Spleen (tissue), 11 donors: ENCODE results near the gene STN1. TPM values are rescaled to one million over a fixed set of nuclear protein-coding genes. Genes with fewer than 3 reads are reported as not detected.

ENCODE experiments used
- DNase-seq: peaks from one replicate; pipeline ENCODE4 v3.0.0-alpha.2; 2020
- H3K27ac ChIP-seq, 8 donors: fragments of 200-600 bp; sonication (generic) in 7 of 8; 1 replicate in 4 of 8; 2 replicates in 4 of 8; pipeline versions ENCODE4 v1.5.0 to v1.8.0; 2016 to 2021; ENCODE audit warnings: inconsistent platforms in 4 of 8, mild to moderate bottlenecking in 4 of 8, moderate library complexity in 1 of 8
- H3K27me3 ChIP-seq, 7 donors: fragments of 200-600 bp; sonication (generic) in 6 of 7; replicated peaks in 1 of 7; 1 replicate in 4 of 7; 2 replicates in 3 of 7; pipeline versions ENCODE4 v1.5.0 to v1.8.0; 2016 to 2021; ENCODE audit warnings: inconsistent platforms in 3 of 7, mild to moderate bottlenecking in 1 of 7
- H3K36me3 ChIP-seq, 6 donors: fragments of 200-600 bp; sonication (generic) in 5 of 6; 1 replicate in 4 of 6; 2 replicates in 2 of 6; pipeline versions ENCODE4 v1.5.0 to v1.8.0; 2016 to 2021; ENCODE audit warnings: inconsistent platforms in 2 of 6
- H3K4me1 ChIP-seq, 6 donors: fragments of 200-600 bp; sonication (generic) in 5 of 6; 1 replicate in 3 of 6; 2 replicates in 3 of 6; pipeline versions ENCODE4 v1.5.0 to v1.8.0; 2016 to 2021; ENCODE audit warnings: inconsistent platforms in 3 of 6
- H3K4me3 ChIP-seq, 8 donors: fragments of 200-600 bp; sonication (generic) in 7 of 8; 1 replicate in 4 of 8; 2 replicates in 4 of 8; pipeline versions ENCODE4 v1.5.0 to v1.8.0; 2016 to 2021; ENCODE audit warnings: inconsistent platforms in 4 of 8, mild to moderate bottlenecking in 4 of 8, moderate library complexity in 2 of 8
- H3K9me3 ChIP-seq, 8 donors: fragments of 200-600 bp; sonication (generic) in 7 of 8; 1 replicate in 4 of 8; 2 replicates in 4 of 8; pipeline versions ENCODE4 v1.5.0 to v1.8.0; 2016 to 2021; ENCODE audit warnings: inconsistent platforms in 4 of 8
- POLR2A ChIP-seq, 3 donors: fragments of 450-650 bp; IDR thresholded peaks; one replicate each; pipeline ENCODE4 v1.5.1; 2017; ENCODE audit warnings: antibody characterized with exemption in 3 of 3, mild to moderate bottlenecking in 1 of 3
- POLR2AphosphoS5 ChIP-seq, 3 donors: sonication (generic); formaldehyde crosslinking; IDR thresholded peaks; one replicate each; pipeline ENCODE4 v1.5.1; 2017; ENCODE audit warnings: antibody characterized with exemption in 3 of 3
- WGBS, 5 donors: extraction: QIAGEN DNeasy Blood & Tissue Kit in 3 of 5; methylation state at CpG; one replicate each; pipeline versions ENCODE4 v1.1.5 to v1.1.7; 2013 to 2018; 5-methylcytosine and 5-hydroxymethylcytosine counted together
- intact Hi-C: fragments of 100-400 bp; cut with DNase I; formaldehyde crosslinking; loops from one replicate; pipeline ENCODE4 v1.15.0; 2023; ENCODE audit warnings: low total_unique reads
- polyA plus RNA-seq, 3 donors: library from polyadenylated mRNA; stranded (reverse); fragments of 200-250 nt; gene quantifications; one replicate each; pipeline ENCODE4 v1.2.1, GENCODE V29; 2013
- total RNA-seq, 7 donors: library from RNA; depleted of rRNA in 3 of 7; stranded (reverse); fragments of >200 nt in 3 of 7; fragmentation: NEBNext Ultra II Directional in 4 of 7; extraction: Animal tissue kit (Norgen Biotek cat#: 25700) in 4 of 7; gene quantifications; one replicate each; pipeline versions ENCODE4 v1.1.0 to v1.2.1, GENCODE V29; 2016 to 2021
- TF ChIP-seq, protein P1 (sequence below), 11 experiments: fragments of 200-600 bp in 7 of 11; fragments of 450-650 bp in 4 of 11; sonication (generic) in 4 of 11; IDR thresholded peaks in 8 of 11; conservative IDR thresholded peaks in 3 of 11; 1 replicate in 7 of 11; 2 replicates in 4 of 11; pipeline versions ENCODE4 v1.4.0 to v1.8.0; 2016 to 2021; ENCODE audit warnings: antibody characterized with exemption in 11 of 11, inconsistent platforms in 4 of 11, mild to moderate bottlenecking in 1 of 11
- donor health status: healthy with polysubstance abuse.
- donor health status: DM: no; HTN: no; CAD: no; lungs with moderate emphysema.
- donor health status: DM: no; HTN: no; CAD: no.
- donor health status: Bipolar disorder and iron deficiency.
- donor health status: healthy.
- donor health status: DM: no; HTN: no; CAD: no.
- donor health status: DM: yes; HTN: yes; CAD: no.

Gene STN1
- total and polyA plus RNA-seq, 10 donors, result 14.2 to 27.7 (median 22.3) TPM

DNA sequence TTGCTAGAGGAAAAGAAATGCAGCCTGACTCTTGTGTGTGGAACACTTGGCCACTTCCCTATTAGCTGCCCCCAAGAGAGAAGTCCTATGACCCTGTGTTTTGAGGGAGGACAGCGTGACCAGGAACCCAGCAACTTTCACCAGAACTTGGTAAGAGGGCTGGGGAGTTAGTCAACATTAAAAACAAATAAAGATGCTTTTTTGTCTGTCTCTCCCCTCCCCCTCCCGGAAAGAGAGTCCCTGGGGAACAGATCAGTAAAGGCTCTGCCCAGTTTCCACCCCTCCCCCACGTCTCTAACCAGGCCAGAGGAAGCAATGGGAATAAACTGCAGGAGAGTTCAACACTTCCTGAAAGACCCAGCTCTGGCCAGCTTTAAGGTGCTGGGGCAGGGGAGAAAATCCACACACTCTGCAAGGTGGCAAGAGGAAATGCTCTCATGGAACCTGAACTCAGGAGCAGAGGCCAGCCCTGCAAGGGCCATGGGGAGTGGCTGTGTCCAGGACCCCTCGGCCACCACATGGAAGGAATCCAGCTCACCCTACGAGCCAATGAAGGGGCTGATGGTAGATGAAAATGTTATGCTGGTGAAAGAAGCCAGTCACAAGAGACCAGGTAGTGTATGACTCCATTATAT, 84.1 kb downstream of the STN1 start:
- 49 to 59% (median 53%) methylated on average over 5 of the region's 5 CpGs for WGBS, 5 donors
- peaks cover 4 to 57% (median 41%) of the 10 kb centered on the region in 6 donors for H3K4me1 ChIP-seq
- TF ChIP-seq POLR2A (IDR thresholded peaks at IDR 0.05) (no peak), POLR2AphosphoS5 (IDR thresholded peaks at IDR 0.05) (no peak)
- TF ChIP-seq, protein P1, sequence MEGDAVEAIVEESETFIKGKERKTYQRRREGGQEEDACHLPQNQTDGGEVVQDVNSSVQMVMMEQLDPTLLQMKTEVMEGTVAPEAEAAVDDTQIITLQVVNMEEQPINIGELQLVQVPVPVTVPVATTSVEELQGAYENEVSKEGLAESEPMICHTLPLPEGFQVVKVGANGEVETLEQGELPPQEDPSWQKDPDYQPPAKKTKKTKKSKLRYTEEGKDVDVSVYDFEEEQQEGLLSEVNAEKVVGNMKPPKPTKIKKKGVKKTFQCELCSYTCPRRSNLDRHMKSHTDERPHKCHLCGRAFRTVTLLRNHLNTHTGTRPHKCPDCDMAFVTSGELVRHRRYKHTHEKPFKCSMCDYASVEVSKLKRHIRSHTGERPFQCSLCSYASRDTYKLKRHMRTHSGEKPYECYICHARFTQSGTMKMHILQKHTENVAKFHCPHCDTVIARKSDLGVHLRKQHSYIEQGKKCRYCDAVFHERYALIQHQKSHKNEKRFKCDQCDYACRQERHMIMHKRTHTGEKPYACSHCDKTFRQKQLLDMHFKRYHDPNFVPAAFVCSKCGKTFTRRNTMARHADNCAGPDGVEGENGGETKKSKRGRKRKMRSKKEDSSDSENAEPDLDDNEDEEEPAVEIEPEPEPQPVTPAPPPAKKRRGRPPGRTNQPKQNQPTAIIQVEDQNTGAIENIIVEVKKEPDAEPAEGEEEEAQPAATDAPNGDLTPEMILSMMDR (IDR thresholded peaks at IDR 0.05 in 8 of 11, conservative IDR thresholded peaks at IDR 0.05 in 3 of 11), result no peak
- DNase-seq, result peak; percentile 59
- H3K9me3 ChIP-seq, result peaks cover 0 to 14% (median 7%) of the 10 kb centered on the region in 8 donors
- peak overlapping the region in 4 of 8 donors; percentile 9 to 63 (median 34) for H3K27ac ChIP-seq
- intact Hi-C loops, result no loop called here
- H3K36me3 ChIP-seq, result no peaks in the 10 kb centered on the region
- no peaks in the 10 kb centered on the region for H3K27me3 ChIP-seq
- H3K4me3 ChIP-seq, result no peak overlapping the region

DNA sequence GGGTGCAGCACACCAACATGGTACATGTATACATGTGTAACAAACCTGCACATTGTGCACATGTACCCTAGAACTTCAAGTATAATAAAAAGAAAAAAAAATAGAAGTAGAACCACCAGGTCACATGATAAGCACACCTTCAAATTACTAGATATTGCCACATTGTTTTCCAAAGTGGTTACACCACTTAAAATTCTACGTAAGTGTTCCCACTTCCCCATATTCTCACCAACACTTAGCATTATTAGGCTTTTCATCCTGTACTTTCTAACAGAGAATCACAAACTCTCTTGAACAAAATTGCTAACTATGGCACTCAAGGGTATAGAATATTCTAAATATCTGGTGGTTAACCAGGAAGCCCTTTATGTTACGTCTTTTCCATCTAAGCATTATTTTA, 85.2 kb downstream of the STN1 start:
- no peak for DNase-seq
- Histone ChIP-seq H3K4me1 (peaks cover 4 to 47% (median 34%) of the 10 kb centered on the region in 6 donors), H3K4me3 (no peak overlapping the region), H3K9me3 (peaks cover 0 to 14% (median 7%) of the 10 kb centered on the region in 8 donors), H3K27me3 (no peaks in the 10 kb centered on the region), H3K36me3 (no peaks in the 10 kb centered on the region), H3K27ac (peak overlapping the region in 2 of 8 donors; percentile 9 to 63)
- TF ChIP-seq POLR2A (IDR thresholded peaks at IDR 0.05), result no peak
- no peak for TF ChIP-seq POLR2AphosphoS5 (IDR thresholded peaks at IDR 0.05)
- TF ChIP-seq, protein P1 (IDR thresholded peaks at IDR 0.05 in 8 of 11, conservative IDR thresholded peaks at IDR 0.05 in 3 of 11), result no peak
- whole genome bisulfite sequencing, 5 donors, result 76 to 93% (median 83%) methylated on average over 2 of the region's 2 CpGs
- intact Hi-C loops, result no loop called here

Other genes starting within 250 kb of the STN1 start
- 10 to 100 TPM; 27.9 to 50.0 (median 38.8) TPM for gene SH3PXD2A, start 62.6 kb downstream of the STN1 start, total RNA-seq
- 1 to 10 TPM; 2.6 to 8.1 (median 4.4) TPM for gene SH3PXD2A, start 62.6 kb downstream of the STN1 start, polyA plus RNA-seq
- gene SLK, start 49.0 kb upstream of the STN1 start, total RNA-seq, result 10 to 100 TPM; 28.9 to 47.4 (median 39.0) TPM
- 1 to 10 TPM; 5.6 to 9.1 (median 5.8) TPM for gene SLK, start 49.0 kb upstream of the STN1 start, polyA plus RNA-seq
- gene COL17A1, start 167.7 kb upstream of the STN1 start, total RNA-seq, result 1 to 10 TPM in 6 of 7 donors, under 1 TPM in 1; 0.52 to 5.9 (median 1.8) TPM
- 1 to 10 TPM in 2 of 3 donors, under 1 TPM in 1; 0.50 to 2.0 (median 1.3) TPM for gene COL17A1, start 167.7 kb upstream of the STN1 start, polyA plus RNA-seq
- 10 to 100 TPM in 2 of 7 donors, 1 to 10 TPM in 5; 7.5 to 13.2 (median 9.1) TPM for gene SFR1, start 204.0 kb upstream of the STN1 start, total RNA-seq
- 1 to 10 TPM; 7.8 to 9.9 (median 9.8) TPM for gene SFR1, start 204.0 kb upstream of the STN1 start, polyA plus RNA-seq